ENCODE measurements around the gene SLC10A6. TPM values are rescaled to one million over a fixed set of nuclear protein-coding genes. Genes with fewer than 3 reads are reported as not detected.

Gene SLC10A6, protein sequence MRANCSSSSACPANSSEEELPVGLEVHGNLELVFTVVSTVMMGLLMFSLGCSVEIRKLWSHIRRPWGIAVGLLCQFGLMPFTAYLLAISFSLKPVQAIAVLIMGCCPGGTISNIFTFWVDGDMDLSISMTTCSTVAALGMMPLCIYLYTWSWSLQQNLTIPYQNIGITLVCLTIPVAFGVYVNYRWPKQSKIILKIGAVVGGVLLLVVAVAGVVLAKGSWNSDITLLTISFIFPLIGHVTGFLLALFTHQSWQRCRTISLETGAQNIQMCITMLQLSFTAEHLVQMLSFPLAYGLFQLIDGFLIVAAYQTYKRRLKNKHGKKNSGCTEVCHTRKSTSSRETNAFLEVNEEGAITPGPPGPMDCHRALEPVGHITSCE
- total RNA-seq (under 1 TPM; 0.37 to 0.95 TPM), polyA plus RNA-seq (under 1 TPM; 0.08 to 0.14 TPM)
- long read RNA-seq, donor 1 = 0 reads
- long read RNA-seq, donor 2 = 0 reads
- long read RNA-seq, donor 3 = 0 reads
- long read RNA-seq, donor 4 = 0 reads
- long read RNA-seq, donor 5 = 0 reads

DNA sequence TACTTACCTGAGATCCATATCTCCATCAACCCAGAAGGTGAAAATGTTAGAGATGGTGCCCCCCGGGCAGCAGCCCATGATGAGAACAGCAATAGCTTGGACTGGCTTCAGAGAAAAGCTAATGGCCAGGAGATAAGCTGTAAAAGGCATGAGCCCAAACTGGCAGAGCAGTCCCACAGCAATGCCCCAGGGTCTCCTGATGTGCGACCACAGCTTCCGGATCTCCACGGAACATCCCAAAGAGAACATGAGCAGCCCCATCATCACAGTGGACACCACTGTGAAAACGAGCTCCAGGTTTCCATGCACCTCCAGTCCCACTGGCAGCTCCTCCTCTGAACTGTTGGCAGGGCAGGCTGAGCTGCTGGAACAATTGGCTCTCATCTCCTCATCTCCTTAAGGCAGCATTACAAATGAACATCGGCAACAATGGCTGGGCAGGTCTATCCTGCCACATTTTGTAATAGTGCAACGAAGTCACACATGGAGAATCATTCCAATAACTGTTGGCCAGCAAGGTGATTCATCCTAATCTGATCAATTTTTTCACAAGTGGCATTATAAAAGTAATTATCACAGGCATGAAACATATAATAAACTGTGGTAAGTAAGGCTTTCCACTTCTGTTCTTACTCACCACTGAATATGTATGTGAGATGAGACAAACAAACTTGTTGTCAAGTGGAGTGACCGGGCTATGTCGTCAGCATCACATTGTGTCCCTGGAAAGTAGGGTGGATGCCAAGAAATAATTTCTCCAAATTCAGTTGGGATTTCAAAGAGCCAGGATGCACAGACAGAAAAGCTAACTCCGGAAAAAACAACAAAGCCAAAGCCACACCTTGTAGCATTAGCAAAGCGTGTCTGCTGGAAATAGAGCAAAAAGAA lies at the start of gene SLC10A6:
Gene SLC10A6, minus strand, starts transcription at position 653 of the 888 bp plus-strand sequence. Its CDS starts 269 bp downstream, at position 384.
- H3K27me3 ChIP-seq (ENCODE audit: control insufficient read depth in 3 of 3, insufficient read depth in 3 of 3, low read length in 2 of 3) = no peaks in the 10 kb centered on the region
- WGBS, 2 donors = 80 to 89% methylated on average over 11 of the region's 11 CpGs
- H3K9me3 ChIP-seq (ENCODE audit: control insufficient read depth in 4 of 4, insufficient read depth in 3 of 4, low read length in 3 of 4) = no peaks in the 10 kb centered on the region
- no peak within 1 kb of the TSS for H3K27ac ChIP-seq (ENCODE audit: low read depth in 1 of 2, low read length in 1 of 2)
- no peak within 1 kb of the TSS for H3K9ac ChIP-seq (ENCODE audit: insufficient read depth in 1 of 2, low read length in 2 of 2)
- no peak within 1 kb of the TSS for H3K4me3 ChIP-seq
- ATAC-seq (ENCODE audit: insufficient read depth, low FRiP score) (no peak), DNase-seq (no peak)
- H3K4me1 ChIP-seq (ENCODE audit: control insufficient read depth in 5 of 5, insufficient read depth in 5 of 5, low read length in 5 of 5) = no peaks in the 10 kb centered on the region
- no peaks in the 10 kb centered on the region for H3K36me3 ChIP-seq (ENCODE audit: control insufficient read depth in 4 of 4, insufficient read depth in 4 of 4, low read length in 4 of 4)
- TF ChIP-seq, protein P1, sequence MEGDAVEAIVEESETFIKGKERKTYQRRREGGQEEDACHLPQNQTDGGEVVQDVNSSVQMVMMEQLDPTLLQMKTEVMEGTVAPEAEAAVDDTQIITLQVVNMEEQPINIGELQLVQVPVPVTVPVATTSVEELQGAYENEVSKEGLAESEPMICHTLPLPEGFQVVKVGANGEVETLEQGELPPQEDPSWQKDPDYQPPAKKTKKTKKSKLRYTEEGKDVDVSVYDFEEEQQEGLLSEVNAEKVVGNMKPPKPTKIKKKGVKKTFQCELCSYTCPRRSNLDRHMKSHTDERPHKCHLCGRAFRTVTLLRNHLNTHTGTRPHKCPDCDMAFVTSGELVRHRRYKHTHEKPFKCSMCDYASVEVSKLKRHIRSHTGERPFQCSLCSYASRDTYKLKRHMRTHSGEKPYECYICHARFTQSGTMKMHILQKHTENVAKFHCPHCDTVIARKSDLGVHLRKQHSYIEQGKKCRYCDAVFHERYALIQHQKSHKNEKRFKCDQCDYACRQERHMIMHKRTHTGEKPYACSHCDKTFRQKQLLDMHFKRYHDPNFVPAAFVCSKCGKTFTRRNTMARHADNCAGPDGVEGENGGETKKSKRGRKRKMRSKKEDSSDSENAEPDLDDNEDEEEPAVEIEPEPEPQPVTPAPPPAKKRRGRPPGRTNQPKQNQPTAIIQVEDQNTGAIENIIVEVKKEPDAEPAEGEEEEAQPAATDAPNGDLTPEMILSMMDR (IDR thresholded peaks at IDR 0.05; ENCODE audit: control extremely low read depth, extremely low read depth) = no peak

DNA sequence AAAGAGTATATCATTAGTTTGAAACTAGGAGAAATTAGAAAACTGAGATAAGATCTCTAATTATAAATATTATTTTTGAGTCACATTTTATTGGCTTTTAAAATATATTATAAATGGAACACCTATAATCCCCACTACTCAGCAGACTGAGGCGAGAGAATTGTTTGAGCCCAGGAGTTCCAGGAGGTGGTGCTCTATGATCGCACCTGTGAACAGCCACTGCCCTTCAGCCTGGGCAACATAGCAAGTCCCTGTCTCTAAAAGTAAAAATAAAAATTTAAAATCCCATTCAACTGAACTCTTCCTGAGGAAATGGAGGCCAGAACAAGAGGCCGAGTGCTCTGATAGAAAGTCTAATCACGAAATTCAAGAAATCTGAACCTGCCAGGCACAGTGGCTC lies 49.4 kb upstream of the SLC10A6 start:
- Histone ChIP-seq H3K27me3 (ENCODE audit: control insufficient read depth in 3 of 3, insufficient read depth in 3 of 3, low read length in 2 of 3) (no peaks in the 10 kb centered on the region), H3K36me3 (ENCODE audit: control insufficient read depth in 4 of 4, insufficient read depth in 4 of 4, low read length in 4 of 4) (no peaks in the 10 kb centered on the region), H3K4me1 (ENCODE audit: control insufficient read depth in 5 of 5, insufficient read depth in 5 of 5, low read length in 5 of 5) (peaks cover 0 to under 1% (median 0%) of the 10 kb centered on the region in 5 donors), H3K27ac (ENCODE audit: low read depth in 1 of 2, low read length in 1 of 2) (no peak overlapping the region), H3K4me3 (no peak overlapping the region), H3K9me3 (ENCODE audit: control insufficient read depth in 4 of 4, insufficient read depth in 3 of 4, low read length in 3 of 4) (no peaks in the 10 kb centered on the region), H3K9ac (ENCODE audit: insufficient read depth in 1 of 2, low read length in 2 of 2) (no peak overlapping the region)
- TF ChIP-seq, protein P1 (IDR thresholded peaks at IDR 0.05; ENCODE audit: control extremely low read depth, extremely low read depth) = no peak
- ATAC-seq (ENCODE audit: insufficient read depth, low FRiP score) (no peak), DNase-seq (no peak)
- 89 to 91% methylated on average over 4 of the region's 4 CpGs for WGBS, 2 donors

DNA sequence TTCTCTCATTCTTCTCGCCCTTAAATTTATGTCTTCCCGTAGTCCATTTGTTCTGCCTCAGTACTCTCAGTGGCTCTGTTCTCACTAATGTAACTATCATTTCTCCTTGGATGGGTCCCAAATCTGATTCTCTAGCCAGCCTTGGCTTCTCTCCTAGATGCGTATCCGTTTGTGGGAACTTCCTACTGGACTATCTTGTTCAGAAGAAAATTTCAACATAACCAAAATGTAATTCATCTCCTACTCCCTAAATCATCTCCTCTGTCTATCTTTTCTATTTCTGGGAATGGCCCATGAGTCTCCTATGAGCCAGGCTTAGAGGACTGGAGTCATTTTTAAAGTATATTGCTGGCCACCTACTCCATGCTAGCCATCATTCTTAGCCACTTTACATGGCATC lies 47.4 kb upstream of the SLC10A6 start:
- TF ChIP-seq, protein P1 (IDR thresholded peaks at IDR 0.05; ENCODE audit: control extremely low read depth, extremely low read depth) = no peak
- WGBS, 2 donors = 60 to 76% methylated on average over 4 of the region's 4 CpGs
- ATAC-seq (ENCODE audit: insufficient read depth, low FRiP score) (no peak), DNase-seq (no peak)
- Histone ChIP-seq H3K9ac (ENCODE audit: insufficient read depth in 1 of 2, low read length in 2 of 2) (no peak overlapping the region), H3K4me3 (no peak overlapping the region), H3K27me3 (ENCODE audit: control insufficient read depth in 3 of 3, insufficient read depth in 3 of 3, low read length in 2 of 3) (no peaks in the 10 kb centered on the region), H3K4me1 (ENCODE audit: control insufficient read depth in 5 of 5, insufficient read depth in 5 of 5, low read length in 5 of 5) (peaks cover 0 to 8% (median 1%) of the 10 kb centered on the region in 5 donors), H3K9me3 (ENCODE audit: control insufficient read depth in 4 of 4, insufficient read depth in 3 of 4, low read length in 3 of 4) (no peaks in the 10 kb centered on the region), H3K27ac (ENCODE audit: low read depth in 1 of 2, low read length in 1 of 2) (no peak overlapping the region), H3K36me3 (ENCODE audit: control insufficient read depth in 4 of 4, insufficient read depth in 4 of 4, low read length in 4 of 4) (no peaks in the 10 kb centered on the region)
